GM18951 (cell line): ENCODE measurements around the gene KAZALD1.
A peak's percentile ranks its signal among the peaks of the same experiment; 100 is the strongest.

Source experiments
- POLR2A ChIP-seq: IDR thresholded peaks from 4 replicates; pipeline ENCODE4 v1.6.1; 2011; ENCODE audit warnings: mild to moderate bottlenecking; ENCODE audit not compliant: insufficient read length, insufficient read depth; ENCODE audit errors: extremely low read depth
- in situ Hi-C: fragments of 300-500 bp; cut with MboI; formaldehyde crosslinking; loops from one replicate; pipeline ENCODE4 v1.12.0; 2022; ENCODE audit warnings: low sequenced_read_pairs, mixed read lengths, inconsistent platforms; ENCODE audit not compliant: unreplicated experiment

KAZALD1 gene

GRCh38 chr10:101047961-101048892 lies 13.6 kb upstream of the KAZALD1 start:
- in situ Hi-C loops, result no loop called here
- no peak for TF ChIP-seq POLR2A

GRCh38 chr10:101050208-101051069 lies 11.3 kb upstream of the KAZALD1 start:
- TF ChIP-seq POLR2A, result no peak
- in situ Hi-C loops, result no loop called here

GRCh38 chr10:101052285-101052684 lies 9.5 kb upstream of the KAZALD1 start:
- no peak for TF ChIP-seq POLR2A
- in situ Hi-C loops, result no loop called here

GRCh38 chr10:101053516-101053915 lies 8.3 kb upstream of the KAZALD1 start:
- in situ Hi-C loops, result no loop called here
- no peak for TF ChIP-seq POLR2A

GRCh38 chr10:101054351-101054750 lies 7.4 kb upstream of the KAZALD1 start:
- in situ Hi-C loops, result no loop called here
- no peak for TF ChIP-seq POLR2A

- in situ Hi-C loops, result no loop called here
- no peak for TF ChIP-seq POLR2A
Observed at GRCh38 chr10:101054876-101055275, 6.9 kb upstream of the KAZALD1 start.

GRCh38 chr10:101055411-101055810 lies 6.4 kb upstream of the KAZALD1 start:
- in situ Hi-C loops, result no loop called here
- TF ChIP-seq POLR2A, result no peak

- TF ChIP-seq POLR2A, result no peak
- in situ Hi-C loops, result no loop called here
Observed at GRCh38 chr10:101056365-101057151, 5.2 kb upstream of the KAZALD1 start.

GRCh38 chr10:101060036-101060950 lies 1.5 kb upstream of the KAZALD1 start:
- in situ Hi-C loops, result no loop called here
- no peak for TF ChIP-seq POLR2A

- in situ Hi-C loops, result no loop called here
- TF ChIP-seq POLR2A, result peak; percentile 80
Observed at GRCh38 chr10:101060951-101061623, 702 bp upstream of the KAZALD1 start.

GRCh38 chr10:101062232-101063049 lies 652 bp downstream of the KAZALD1 start:
- TF ChIP-seq POLR2A, result peak; percentile 49
- in situ Hi-C loops, result no loop called here
